Measurements from ENCODE around the gene RAB36.

RAB36 gene

GRCh38 chr22:23153994-23154393 lies 8.7 kb downstream of the RAB36 start:
- Mint-ChIP-seq H3K27ac (no peak overlapping the region), H3K36me3 (ENCODE audit: low read depth) (peaks cover 17% of the 10 kb centered on the region), H3K9me3 (no peaks in the 10 kb centered on the region), H3K27me3 (ENCODE audit: low read depth) (peaks cover 4% of the 10 kb centered on the region), H3K4me1 (peaks cover 6% of the 10 kb centered on the region), H3K4me3 (no peak overlapping the region)
- TF ChIP-seq CTCF (IDR thresholded peaks at IDR 0.05; ENCODE audit: unreplicated experiment in 3 of 3), result no peak

- no peak overlapping the region for H3K4me3 Mint-ChIP-seq
- H3K4me1 Mint-ChIP-seq, result peaks cover 6% of the 10 kb centered on the region
- peaks cover 4% of the 10 kb centered on the region for H3K27me3 Mint-ChIP-seq (ENCODE audit: low read depth)
- H3K27ac Mint-ChIP-seq, result no peak overlapping the region
- H3K9me3 Mint-ChIP-seq, result no peaks in the 10 kb centered on the region
- peaks cover 16% of the 10 kb centered on the region for H3K36me3 Mint-ChIP-seq (ENCODE audit: low read depth)
- TF ChIP-seq CTCF (IDR thresholded peaks at IDR 0.05; ENCODE audit: unreplicated experiment in 3 of 3), result no peak
These were observed 9.2 kb downstream of the RAB36 start for GRCh38 chr22:23154461-23154860.

GRCh38 chr22:23155143-23155542 lies 9.9 kb downstream of the RAB36 start:
- Mint-ChIP-seq H3K27ac (no peak overlapping the region), H3K27me3 (ENCODE audit: low read depth) (peaks cover 4% of the 10 kb centered on the region), H3K36me3 (ENCODE audit: low read depth) (peaks cover 10% of the 10 kb centered on the region), H3K9me3 (no peaks in the 10 kb centered on the region), H3K4me1 (no peaks in the 10 kb centered on the region), H3K4me3 (no peak overlapping the region)
- no peak for TF ChIP-seq CTCF (IDR thresholded peaks at IDR 0.05; ENCODE audit: unreplicated experiment in 3 of 3)

GRCh38 chr22:23155831-23156230 lies 10.6 kb downstream of the RAB36 start:
- H3K27ac Mint-ChIP-seq, result no peak overlapping the region
- peaks cover 4% of the 10 kb centered on the region for H3K27me3 Mint-ChIP-seq (ENCODE audit: low read depth)
- no peaks in the 10 kb centered on the region for H3K4me1 Mint-ChIP-seq
- no peaks in the 10 kb centered on the region for H3K9me3 Mint-ChIP-seq
- H3K36me3 Mint-ChIP-seq (ENCODE audit: low read depth), result peaks cover 10% of the 10 kb centered on the region
- H3K4me3 Mint-ChIP-seq, result no peak overlapping the region
- TF ChIP-seq CTCF (IDR thresholded peaks at IDR 0.05; ENCODE audit: unreplicated experiment in 3 of 3), result no peak

GRCh38 chr22:23156286-23156685 lies 11.0 kb downstream of the RAB36 start:
- no peak for TF ChIP-seq CTCF (IDR thresholded peaks at IDR 0.05; ENCODE audit: unreplicated experiment in 3 of 3)
- H3K36me3 Mint-ChIP-seq (ENCODE audit: low read depth), result peaks cover 10% of the 10 kb centered on the region

GRCh38 chr22:23157560-23158515 lies 12.6 kb downstream of the RAB36 start:
- Mint-ChIP-seq H3K4me3 (no peak overlapping the region), H3K36me3 (ENCODE audit: low read depth) (peaks cover 10% of the 10 kb centered on the region), H3K9me3 (no peaks in the 10 kb centered on the region), H3K4me1 (no peaks in the 10 kb centered on the region), H3K27me3 (ENCODE audit: low read depth) (peaks cover 4% of the 10 kb centered on the region), H3K27ac (no peak overlapping the region)
- no peak for TF ChIP-seq CTCF (IDR thresholded peaks at IDR 0.05; ENCODE audit: unreplicated experiment in 3 of 3)

More at GRCh38 chr22:23156286-23156685, 11.0 kb downstream of the RAB36 start:
- no peaks in the 10 kb centered on the region for H3K4me1 Mint-ChIP-seq
- peaks cover 4% of the 10 kb centered on the region for H3K27me3 Mint-ChIP-seq (ENCODE audit: low read depth)
- no peak overlapping the region for H3K27ac Mint-ChIP-seq
- H3K4me3 Mint-ChIP-seq, result no peak overlapping the region
- no peaks in the 10 kb centered on the region for H3K9me3 Mint-ChIP-seq
